ENCODE data around the gene ZAP70.

ZAP70 gene

DNA sequence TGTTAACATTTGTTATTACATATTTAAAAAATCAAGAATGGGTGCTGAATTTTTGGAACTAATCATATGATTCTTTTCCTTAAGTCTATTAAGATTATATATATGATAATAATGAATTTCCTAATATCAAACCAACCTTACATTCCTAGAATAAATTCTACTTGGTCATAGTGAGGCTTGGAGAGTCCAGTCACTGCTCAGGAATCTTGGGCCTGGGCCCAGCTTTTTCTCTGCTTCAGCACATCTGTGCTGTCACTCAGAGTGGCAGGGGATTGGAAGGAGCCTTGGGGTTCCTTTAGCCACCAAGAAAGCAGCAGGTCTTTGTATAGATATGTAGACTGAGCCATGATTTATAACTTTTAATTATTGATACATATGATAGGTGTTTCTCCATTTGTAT is 19.9 kb upstream of the ZAP70 start:
- TF ChIP-seq EZH2 (IDR thresholded peaks at IDR 0.05) (no peak), FOXP2 (optimal IDR thresholded peaks at IDR 0.05; ENCODE audit: control extremely low read depth, extremely low read length, insufficient read depth) (no peak), POLR2AphosphoS5 (IDR thresholded peaks at IDR 0.05; ENCODE audit: borderline replicate concordance, low read depth, low read length) (no peak)
- DNase-seq (ENCODE audit: low read depth, low spot score), result no peak
- Histone ChIP-seq H3K27ac (no peak overlapping the region), H3K36me3 (ENCODE audit: insufficient read depth, low read length) (no peaks in the 10 kb centered on the region), H3K9me3 (ENCODE audit: low read depth, low read length) (no peaks in the 10 kb centered on the region), H3K4me3 (no peak overlapping the region), H3K9ac (ENCODE audit: insufficient read length) (no peak overlapping the region)

DNA sequence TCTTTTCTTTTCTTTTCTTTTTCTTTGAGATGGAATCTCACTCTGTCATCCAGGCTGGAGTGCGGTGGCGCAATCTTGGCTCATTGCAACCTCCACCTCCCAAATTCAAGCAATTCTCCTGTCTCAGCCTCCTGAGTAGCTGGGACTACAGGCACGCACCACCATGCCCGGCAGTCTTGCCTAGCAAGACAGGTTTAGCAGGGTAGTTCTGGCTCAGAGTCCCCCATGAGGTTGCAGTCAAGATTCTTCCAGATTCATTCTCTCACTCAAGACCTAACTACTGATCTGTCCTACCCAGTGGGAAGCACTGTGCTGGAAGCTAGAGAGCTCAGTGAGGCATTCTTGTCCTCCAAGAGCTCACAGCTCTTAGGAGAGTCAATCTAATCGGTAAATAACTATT is 17.6 kb upstream of the ZAP70 start:
- Histone ChIP-seq H3K27ac (no peak overlapping the region), H3K9ac (ENCODE audit: insufficient read length) (no peak overlapping the region), H3K4me3 (no peak overlapping the region), H3K9me3 (ENCODE audit: low read depth, low read length) (no peaks in the 10 kb centered on the region), H3K36me3 (ENCODE audit: insufficient read depth, low read length) (no peaks in the 10 kb centered on the region)
- TF ChIP-seq FOXP2 (optimal IDR thresholded peaks at IDR 0.05; ENCODE audit: control extremely low read depth, extremely low read length, insufficient read depth), result no peak
- TF ChIP-seq POLR2AphosphoS5 (IDR thresholded peaks at IDR 0.05; ENCODE audit: borderline replicate concordance, low read depth, low read length), result no peak
- no peak for TF ChIP-seq EZH2 (IDR thresholded peaks at IDR 0.05)
- DNase-seq (ENCODE audit: low read depth, low spot score), result no peak

DNA sequence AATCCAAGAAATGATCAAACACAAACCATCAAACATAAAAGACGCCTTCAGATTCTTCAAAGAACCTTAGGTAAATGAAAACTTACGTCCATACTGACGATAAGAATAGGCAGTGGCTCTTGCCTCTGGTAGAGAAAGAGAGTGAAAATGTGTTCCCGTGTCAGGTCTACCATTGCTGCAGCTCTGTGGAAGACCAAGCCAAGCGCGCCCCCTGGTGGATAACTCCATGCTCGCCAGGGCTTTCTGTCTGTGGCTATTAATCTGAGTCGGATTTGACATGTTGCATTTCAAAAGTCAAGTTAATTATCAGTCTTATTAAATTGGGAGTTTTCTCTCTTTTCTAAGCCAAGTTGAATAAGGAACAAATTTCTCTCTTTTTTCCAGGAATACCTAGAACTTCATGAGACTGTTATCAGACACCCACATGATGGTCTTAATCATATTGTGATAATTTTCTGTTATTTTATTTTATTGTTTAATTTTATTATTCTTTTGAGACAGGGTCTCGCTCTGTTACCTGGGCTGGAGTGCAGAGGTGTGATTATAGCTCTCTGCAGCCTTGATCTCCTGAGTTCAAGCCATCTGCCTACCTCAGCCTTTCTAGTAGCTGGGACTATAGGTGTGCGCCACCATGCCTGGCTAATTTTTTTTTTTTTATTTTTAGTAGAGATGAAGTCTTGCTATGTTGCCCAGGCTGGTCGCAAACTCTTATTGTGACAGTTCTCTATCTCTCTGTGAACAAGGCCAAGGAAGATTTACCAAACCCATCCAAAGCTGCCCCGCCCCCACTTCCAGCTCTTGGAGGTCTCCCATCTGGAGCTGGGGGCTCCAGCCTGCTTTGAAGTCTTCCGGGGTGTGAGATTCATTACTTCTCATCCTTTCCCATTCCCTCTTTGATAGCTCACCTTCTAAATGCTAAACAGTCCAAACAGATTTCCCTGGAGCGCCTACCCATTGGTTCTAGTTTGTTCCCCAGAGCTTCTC is 15.8 kb upstream of the ZAP70 start:
- no peak overlapping the region for H3K27ac ChIP-seq
- peak overlapping the region; percentile 51 for H3K4me3 ChIP-seq
- no peaks in the 10 kb centered on the region for H3K36me3 ChIP-seq (ENCODE audit: insufficient read depth, low read length)
- no peak overlapping the region for H3K9ac ChIP-seq (ENCODE audit: insufficient read length)
- no peak for TF ChIP-seq POLR2AphosphoS5 (IDR thresholded peaks at IDR 0.05; ENCODE audit: borderline replicate concordance, low read depth, low read length)
- no peak for TF ChIP-seq FOXP2 (optimal IDR thresholded peaks at IDR 0.05; ENCODE audit: control extremely low read depth, extremely low read length, insufficient read depth)
- no peak for TF ChIP-seq EZH2 (IDR thresholded peaks at IDR 0.05)
- no peaks in the 10 kb centered on the region for H3K9me3 ChIP-seq (ENCODE audit: low read depth, low read length)
- DNase-seq (ENCODE audit: low read depth, low spot score), result peak; percentile 52

DNA sequence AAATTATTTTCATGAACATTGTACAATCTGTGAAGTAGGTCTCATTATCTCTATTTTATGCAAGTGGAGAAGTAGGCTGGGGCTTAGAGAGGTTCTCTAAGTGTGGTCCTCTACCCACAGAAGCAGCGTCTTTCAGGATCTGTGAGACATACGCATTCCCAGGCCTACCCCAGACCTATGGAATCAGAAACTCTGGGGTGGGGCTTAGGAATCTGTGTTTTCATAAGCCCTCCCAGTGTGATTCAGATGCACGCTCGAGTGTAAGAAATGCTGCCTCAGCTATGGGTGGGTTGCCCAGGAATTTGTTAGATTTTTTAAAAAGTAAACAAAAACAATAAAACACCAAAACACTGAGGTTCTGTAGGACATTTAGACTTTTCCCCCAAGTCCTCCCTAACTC is 14.8 kb upstream of the ZAP70 start:
- Histone ChIP-seq H3K27ac (no peak overlapping the region), H3K9me3 (ENCODE audit: low read depth, low read length) (no peaks in the 10 kb centered on the region), H3K9ac (ENCODE audit: insufficient read length) (no peak overlapping the region), H3K4me3 (no peak overlapping the region), H3K36me3 (ENCODE audit: insufficient read depth, low read length) (no peaks in the 10 kb centered on the region)
- no peak for DNase-seq (ENCODE audit: low read depth, low spot score)
- TF ChIP-seq EZH2 (IDR thresholded peaks at IDR 0.05) (no peak), POLR2AphosphoS5 (IDR thresholded peaks at IDR 0.05; ENCODE audit: borderline replicate concordance, low read depth, low read length) (no peak), FOXP2 (optimal IDR thresholded peaks at IDR 0.05; ENCODE audit: control extremely low read depth, extremely low read length, insufficient read depth) (no peak)

DNA sequence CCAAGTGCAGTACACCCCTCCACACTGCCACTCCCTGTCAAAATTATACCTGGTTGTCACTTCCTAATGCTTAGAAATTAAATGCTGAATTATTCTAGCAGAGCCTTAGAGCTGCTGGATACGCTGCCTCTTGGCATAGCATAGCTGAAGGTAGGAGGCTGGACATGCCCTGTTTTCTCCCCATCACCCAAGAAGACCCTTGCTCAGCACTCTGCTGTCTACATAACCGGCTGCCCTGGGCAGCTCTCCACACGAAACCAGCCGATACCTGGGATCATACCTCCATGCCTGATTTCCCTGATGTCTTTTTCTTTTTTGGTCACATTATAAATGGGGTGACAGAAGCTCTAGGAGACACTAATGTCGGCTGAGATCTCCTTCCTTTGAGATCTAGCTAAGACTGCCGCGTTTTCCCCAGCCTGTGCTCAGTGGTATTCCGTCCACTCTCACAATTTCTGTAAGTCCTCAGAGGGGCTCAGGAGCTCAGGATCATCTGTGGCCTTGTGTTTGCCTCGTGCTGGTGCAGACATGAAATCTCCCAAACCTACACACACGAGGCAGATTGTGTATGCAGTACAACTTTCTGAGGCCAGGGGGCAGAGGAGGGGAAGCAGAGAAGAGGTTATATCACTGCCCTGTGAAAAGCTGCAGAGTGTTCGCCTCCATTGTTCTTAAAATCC is 13.5 kb upstream of the ZAP70 start:
- no peaks in the 10 kb centered on the region for H3K36me3 ChIP-seq (ENCODE audit: insufficient read depth, low read length)
- no peak overlapping the region for H3K27ac ChIP-seq
- no peak for DNase-seq (ENCODE audit: low read depth, low spot score)
- H3K9ac ChIP-seq (ENCODE audit: insufficient read length), result no peak overlapping the region
- no peak for TF ChIP-seq FOXP2 (optimal IDR thresholded peaks at IDR 0.05; ENCODE audit: control extremely low read depth, extremely low read length, insufficient read depth)
- H3K9me3 ChIP-seq (ENCODE audit: low read depth, low read length), result no peaks in the 10 kb centered on the region
- H3K4me3 ChIP-seq, result no peak overlapping the region

DNA sequence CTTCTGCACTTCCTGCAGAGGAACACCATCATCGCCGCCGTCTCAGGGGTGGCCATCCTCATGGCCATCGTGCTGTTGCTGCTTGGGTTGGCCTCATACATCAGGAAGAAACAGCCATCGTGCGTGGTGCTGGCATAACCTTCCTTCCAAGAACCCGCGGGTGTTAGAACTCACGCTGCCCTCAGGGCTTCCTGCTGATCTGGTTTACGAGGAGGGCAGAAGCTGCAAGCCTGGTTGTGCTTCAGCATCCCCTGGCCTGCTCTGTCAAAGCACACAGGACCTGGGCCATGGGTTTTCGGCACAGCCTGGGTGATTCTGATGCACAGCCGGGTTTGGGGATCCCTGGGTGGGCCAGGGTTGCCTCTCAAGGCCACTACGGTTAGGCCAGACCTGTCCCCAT is 12.2 kb upstream of the ZAP70 start:
- no peak overlapping the region for H3K4me3 ChIP-seq
- TF ChIP-seq POLR2AphosphoS5 (IDR thresholded peaks at IDR 0.05; ENCODE audit: borderline replicate concordance, low read depth, low read length), result no peak
- TF ChIP-seq EZH2 (IDR thresholded peaks at IDR 0.05), result no peak
- no peak for TF ChIP-seq FOXP2 (optimal IDR thresholded peaks at IDR 0.05; ENCODE audit: control extremely low read depth, extremely low read length, insufficient read depth)
- no peak overlapping the region for H3K27ac ChIP-seq
- H3K36me3 ChIP-seq (ENCODE audit: insufficient read depth, low read length), result no peaks in the 10 kb centered on the region
- no peak for DNase-seq (ENCODE audit: low read depth, low spot score)
- no peaks in the 10 kb centered on the region for H3K9me3 ChIP-seq (ENCODE audit: low read depth, low read length)
- H3K9ac ChIP-seq (ENCODE audit: insufficient read length), result no peak overlapping the region

DNA sequence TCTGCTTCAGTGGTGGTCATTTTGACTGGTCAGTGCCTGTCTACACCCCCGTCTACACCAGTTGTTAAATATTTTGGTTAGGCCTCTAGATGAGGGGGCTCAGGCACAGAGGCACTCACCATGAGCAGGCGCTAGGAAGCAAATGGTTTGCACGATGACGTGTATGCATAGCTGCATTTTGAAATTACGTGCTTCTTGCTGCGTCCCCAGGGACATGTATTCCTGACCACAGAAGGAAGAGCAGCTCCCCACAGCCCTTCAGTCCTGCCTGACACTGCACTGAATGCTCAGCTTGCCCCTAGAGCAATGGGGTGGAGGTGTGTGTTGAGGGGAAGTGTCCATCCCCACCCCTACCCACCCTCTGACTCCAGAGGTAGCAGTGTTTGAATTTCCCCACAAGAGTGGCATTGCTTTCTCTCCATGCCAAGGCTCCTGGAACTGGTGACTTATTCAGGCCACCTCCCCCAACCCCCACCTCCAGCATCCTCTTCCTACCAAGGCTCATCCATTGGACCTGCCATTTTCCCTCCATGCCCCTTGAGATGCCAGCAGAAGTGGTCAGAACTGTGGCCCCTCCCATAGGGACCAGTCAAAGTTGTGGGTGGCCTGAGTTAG is 11.4 kb upstream of the ZAP70 start:
- no peaks in the 10 kb centered on the region for H3K36me3 ChIP-seq (ENCODE audit: insufficient read depth, low read length)
- no peak overlapping the region for H3K27ac ChIP-seq
- no peaks in the 10 kb centered on the region for H3K9me3 ChIP-seq (ENCODE audit: low read depth, low read length)
- TF ChIP-seq EZH2 (IDR thresholded peaks at IDR 0.05) (no peak), POLR2AphosphoS5 (IDR thresholded peaks at IDR 0.05; ENCODE audit: borderline replicate concordance, low read depth, low read length) (no peak), FOXP2 (optimal IDR thresholded peaks at IDR 0.05; ENCODE audit: control extremely low read depth, extremely low read length, insufficient read depth) (no peak)
- H3K9ac ChIP-seq (ENCODE audit: insufficient read length), result no peak overlapping the region
- H3K4me3 ChIP-seq, result no peak overlapping the region
- DNase-seq (ENCODE audit: low read depth, low spot score), result no peak

DNA sequence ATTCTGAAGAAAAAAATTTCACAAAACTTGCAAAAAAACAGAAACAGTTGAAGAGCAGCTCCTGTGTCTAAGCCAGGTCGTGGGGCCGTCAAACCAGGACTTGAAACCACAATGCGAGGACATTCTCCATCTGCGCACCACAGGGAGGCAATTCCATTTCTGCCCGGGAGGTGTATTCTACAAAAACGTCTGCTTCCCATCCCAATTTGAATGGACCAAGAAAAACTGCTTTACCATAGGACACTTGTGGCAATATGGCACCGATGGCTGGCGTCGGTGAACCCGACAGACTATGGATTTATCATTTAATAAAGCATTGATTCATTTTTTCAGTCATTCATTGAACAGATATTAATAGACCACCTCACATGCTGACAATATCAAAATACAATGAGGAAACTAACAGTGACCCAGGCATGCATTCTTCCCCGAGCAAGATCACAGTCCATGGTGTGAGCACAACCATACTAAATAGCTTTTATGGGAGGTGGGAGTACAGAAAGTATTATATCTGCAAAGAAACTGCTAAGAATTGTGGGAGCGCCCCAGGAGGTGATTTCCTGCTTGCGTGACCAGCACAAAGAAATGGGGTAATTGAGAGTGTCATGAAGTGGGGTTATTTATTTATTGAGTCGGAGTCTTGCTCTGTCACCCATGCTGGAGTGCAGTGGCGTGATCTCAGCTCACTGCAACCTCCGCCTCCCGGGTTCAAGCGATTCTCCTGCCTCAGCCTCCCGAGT is 10.5 kb upstream of the ZAP70 start:
- no peak overlapping the region for H3K4me3 ChIP-seq
- H3K27ac ChIP-seq, result no peak overlapping the region

More for the DNA sequence above, 10.5 kb upstream of the ZAP70 start:
- TF ChIP-seq FOXP2 (optimal IDR thresholded peaks at IDR 0.05; ENCODE audit: control extremely low read depth, extremely low read length, insufficient read depth), result no peak
- no peak for TF ChIP-seq EZH2 (IDR thresholded peaks at IDR 0.05)
- no peaks in the 10 kb centered on the region for H3K9me3 ChIP-seq (ENCODE audit: low read depth, low read length)
- H3K9ac ChIP-seq (ENCODE audit: insufficient read length), result no peak overlapping the region
- H3K36me3 ChIP-seq (ENCODE audit: insufficient read depth, low read length), result no peaks in the 10 kb centered on the region
- DNase-seq (ENCODE audit: low read depth, low spot score), result no peak

All from SK-N-MC (cell line).